Activated CD4-positive, CD25-positive, alpha-beta regulatory T cell treated with anti-CD3 and anti-CD28 coated beads, Interleukin-2, amount 50 U/mL, for 72 hours (primary cell): Measurements from ENCODE around the gene FAM200A.

Experiments used
- DNase-seq: peaks from one replicate; pipeline ENCODE4 v3.0.0; 2021

Gene FAM200A

GRCh38 chr7:99499721-99500636, 51.9 kb downstream of the FAM200A start, which contains the start of gene ZNF394:
Gene ZNF394, minus strand, starts transcription at chr7:99500281. Its CDS starts 188 bp downstream, at chr7:99500093.
- peak; percentile 81 for DNase-seq

DNA sequence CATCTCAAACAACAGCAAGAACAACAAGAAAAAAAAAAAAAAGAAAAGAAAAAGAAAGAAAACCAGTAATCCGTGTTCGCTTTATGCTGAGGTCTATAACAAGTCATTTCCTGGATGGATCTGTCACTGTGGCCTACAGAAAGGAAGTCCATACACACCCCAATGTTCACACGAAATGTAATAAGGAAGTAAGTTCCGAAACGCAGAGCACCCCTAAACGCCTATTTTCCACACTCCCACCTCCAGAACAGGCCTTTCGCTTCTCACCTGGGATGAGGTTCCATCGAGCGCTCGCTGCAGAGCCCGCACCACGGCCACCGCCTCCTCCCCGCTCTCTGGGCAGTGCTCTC, 52.6 kb downstream of the FAM200A start:
- no peak for DNase-seq

DNA sequence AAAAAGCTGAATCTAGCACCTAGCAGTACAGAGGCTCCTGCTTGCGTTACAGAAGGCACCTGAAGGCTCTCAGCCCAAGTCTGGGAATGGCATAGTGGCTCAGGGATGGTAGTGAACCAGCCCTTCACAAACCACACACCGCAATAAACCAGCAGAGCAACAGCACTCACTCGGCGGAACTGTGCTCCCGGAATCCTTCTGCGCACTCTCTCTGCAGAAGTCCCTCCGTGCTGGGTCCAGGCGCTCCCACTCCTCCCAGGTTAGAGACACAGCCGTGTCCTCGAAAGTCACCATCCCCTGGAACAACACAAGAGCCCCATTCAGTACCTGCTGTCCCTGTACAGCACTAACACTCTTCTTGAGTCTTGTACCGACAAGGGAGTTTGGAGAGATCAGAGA, 53.4 kb downstream of the FAM200A start:
- no peak for DNase-seq

DNA sequence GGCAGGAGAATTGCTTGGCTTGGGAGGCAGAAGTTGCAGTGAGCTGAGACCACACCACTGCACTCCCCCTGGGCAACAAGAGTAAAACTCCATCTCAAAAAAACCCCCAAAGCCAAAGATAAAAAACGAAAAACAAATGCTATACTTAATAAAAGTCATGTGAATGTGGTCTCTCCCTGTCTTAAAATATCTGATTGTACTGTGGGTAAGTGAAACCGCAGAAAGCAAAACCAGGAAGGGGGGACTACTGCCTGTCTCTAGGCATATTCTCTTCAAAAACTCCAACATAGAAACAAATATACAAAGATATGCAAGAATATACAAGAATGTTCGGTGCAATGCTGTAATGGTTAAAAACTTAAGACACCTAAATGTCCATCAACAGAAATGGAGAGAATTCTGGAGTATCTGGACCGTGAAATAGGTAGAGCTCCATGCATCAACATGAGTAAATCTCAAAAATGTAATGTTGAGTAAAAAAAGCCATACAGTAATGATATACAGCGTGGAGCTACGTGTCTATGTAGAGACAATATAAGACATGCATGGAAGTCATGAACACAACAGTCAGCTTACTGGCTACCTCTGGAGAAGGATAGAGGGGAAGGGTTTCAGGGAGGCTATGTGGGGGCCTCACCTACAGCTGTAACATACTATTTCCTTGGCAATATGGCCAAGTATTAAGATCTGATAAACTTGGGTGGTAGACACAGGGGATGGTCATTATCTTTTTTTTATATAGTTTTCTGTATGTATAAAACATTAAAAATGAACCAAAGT, 54.0 kb downstream of the FAM200A start:
- DNase-seq: no peak
